Fibroblast of mammary gland (primary cell): ENCODE measurements around the gene PGPEP1.
"Not testable (repeated sequence)": the region's sequence is repeated elsewhere in the genome, so short reads cannot be mapped to it uniquely, and the experiment has no call there.

Source experiments
- DNase-seq: peaks from one replicate; pipeline ENCODE4 v3.0.0-alpha.2; 2010; ENCODE audit warnings: low read depth
- H3K4me3 ChIP-seq: 2 replicates; pipeline ENCODE4 v1.5.1; 2011; ENCODE audit warnings: low read depth, mild to moderate bottlenecking, low read length, moderate library complexity; ENCODE audit not compliant: control insufficient read depth
- CTCF ChIP-seq: conservative IDR thresholded peaks from 2 replicates; pipeline ENCODE4 v1.5.1; 2011; ENCODE audit warnings: low read depth, low read length, inconsistent platforms; ENCODE audit not compliant: control insufficient read depth, insufficient read depth

Gene PGPEP1

GRCh38 chr19:18349524-18350128, 9.2 kb downstream of the PGPEP1 start:
- peak; percentile 94 for TF ChIP-seq CTCF
- H3K4me3 ChIP-seq = no peak overlapping the region
- peak; percentile 63 for DNase-seq

DNA sequence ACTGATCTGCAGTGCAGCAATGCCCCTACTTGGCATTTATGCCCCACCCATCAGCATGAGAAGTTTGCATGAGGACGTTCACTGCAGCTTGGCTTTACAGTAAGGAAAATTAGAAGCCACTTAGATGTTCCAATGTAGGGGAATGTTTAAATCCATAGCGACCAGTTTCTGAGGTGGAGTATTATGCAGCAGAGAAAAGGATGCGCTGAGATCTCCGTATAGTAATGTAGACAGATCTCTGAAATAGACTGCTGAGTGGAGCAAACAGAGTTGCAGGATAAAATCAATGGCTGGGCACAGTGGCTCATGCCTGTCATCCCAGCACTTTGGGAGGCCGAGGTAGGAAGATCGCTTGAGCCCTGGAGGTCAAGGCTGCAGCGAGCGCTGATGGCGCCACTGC, 10.1 kb downstream of the PGPEP1 start:
- TF ChIP-seq CTCF = no peak
- H3K4me3 ChIP-seq = no peak overlapping the region
- DNase-seq = no peak

DNA sequence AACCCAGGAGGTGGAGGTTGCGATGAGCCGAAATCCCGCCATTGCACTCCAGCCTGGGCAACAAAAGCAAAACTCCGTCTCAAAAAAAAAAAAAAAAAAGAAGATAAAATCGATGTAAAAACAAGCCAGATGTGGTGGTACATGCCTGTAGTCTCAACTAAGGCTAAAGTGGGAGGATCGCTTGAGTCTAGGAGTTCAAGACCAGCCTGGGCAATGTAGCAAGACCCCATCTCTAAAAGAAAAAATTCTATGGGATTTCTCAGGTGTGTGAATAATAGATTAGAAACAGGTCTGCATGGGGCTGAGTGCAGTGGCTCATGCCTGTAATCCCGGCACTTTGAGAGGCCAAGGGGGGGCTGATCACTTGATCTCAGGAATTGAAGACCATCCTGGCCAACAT, 11.1 kb downstream of the PGPEP1 start:
- no peak for DNase-seq
- TF ChIP-seq CTCF = no peak
- no peak overlapping the region for H3K4me3 ChIP-seq

GRCh38 chr19:18353378-18354005, 13.1 kb downstream of the PGPEP1 start:
- H3K4me3 ChIP-seq = no peak overlapping the region
- no peak for TF ChIP-seq CTCF
- no peak for DNase-seq

GRCh38 chr19:18354743-18355142, 14.3 kb downstream of the PGPEP1 start:
- not testable (repeated sequence) for DNase-seq, H3K4me3 ChIP-seq

DNA sequence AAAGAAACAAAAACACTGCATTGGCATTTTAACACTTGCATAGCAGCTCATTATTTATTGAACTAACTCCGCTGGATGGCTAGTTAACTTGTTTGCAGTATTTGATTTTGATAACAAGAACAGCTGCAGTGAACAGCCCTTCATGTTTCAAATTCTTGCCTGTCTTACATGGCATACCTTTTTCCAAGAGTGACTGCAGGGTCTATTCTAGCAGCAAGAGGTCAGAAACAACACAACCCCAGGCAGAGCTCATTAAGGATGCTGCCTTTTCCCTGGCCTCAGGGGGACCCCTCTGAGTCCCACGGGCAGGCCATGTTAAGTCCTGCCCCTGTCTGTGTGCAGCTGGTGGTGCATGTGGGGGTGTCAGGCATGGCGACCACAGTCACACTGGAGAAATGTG, 16.6 kb downstream of the PGPEP1 start:
- no peak for DNase-seq
- H3K4me3 ChIP-seq = no peak overlapping the region
- TF ChIP-seq CTCF = no peak

DNA sequence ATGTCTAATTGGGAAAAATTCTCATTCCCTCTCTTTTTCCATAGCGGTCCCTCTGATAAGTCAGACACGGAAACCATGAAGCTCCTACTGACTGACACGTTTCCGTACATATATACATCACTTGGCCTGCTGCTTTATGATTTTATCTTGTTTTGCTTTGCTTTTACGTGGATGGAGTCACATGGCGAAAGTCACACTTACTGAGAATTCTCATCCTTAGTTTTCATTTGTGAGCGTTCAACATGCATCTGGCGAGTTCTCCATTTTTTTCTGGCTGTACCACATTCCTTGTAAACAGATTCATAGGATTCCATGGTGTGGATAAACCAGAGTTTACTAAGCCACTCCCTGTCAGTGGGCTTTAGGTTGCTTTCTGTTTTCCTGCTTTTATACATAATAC, 21.2 kb downstream of the PGPEP1 start:
- DNase-seq = no peak
- TF ChIP-seq CTCF = no peak
- H3K4me3 ChIP-seq = no peak overlapping the region
